ENCODE measurements around the gene FRZB.
"Not testable (repeated sequence)": the region's sequence is repeated elsewhere in the genome, so short reads cannot be mapped to it uniquely, and the experiment has no call there.

Gene FRZB

GRCh38 chr2:182890773-182891378 lies 24.4 kb upstream of the FRZB start:
- in situ Hi-C loops (cut with MboI; ENCODE audit: low sequenced_read_pairs): no loop called here

- in situ Hi-C loops (cut with MboI; ENCODE audit: low sequenced_read_pairs): no loop called here
These were observed 23.9 kb upstream of the FRZB start for GRCh38 chr2:182890305-182890704.

- in situ Hi-C loops (cut with MboI; ENCODE audit: low sequenced_read_pairs): no loop called here
These were observed 21.4 kb upstream of the FRZB start for GRCh38 chr2:182887753-182888415.

- in situ Hi-C loops (cut with MboI; ENCODE audit: low sequenced_read_pairs): no loop called here
These were observed 20.7 kb upstream of the FRZB start for GRCh38 chr2:182887093-182887492.

- in situ Hi-C loops (cut with MboI; ENCODE audit: low sequenced_read_pairs): no loop called here
These were observed 19.3 kb upstream of the FRZB start for GRCh38 chr2:182885771-182886170.

GRCh38 chr2:182883451-182883850 lies 17.0 kb upstream of the FRZB start:
- in situ Hi-C loops (cut with MboI; ENCODE audit: low sequenced_read_pairs): no loop called here

- in situ Hi-C loops (cut with MboI; ENCODE audit: low sequenced_read_pairs): not testable (repeated sequence)
These were observed 13.7 kb upstream of the FRZB start for GRCh38 chr2:182880100-182880499.

- in situ Hi-C loops (cut with MboI; ENCODE audit: low sequenced_read_pairs): not testable (repeated sequence)
These were observed 10.2 kb upstream of the FRZB start for GRCh38 chr2:182876653-182877052.

- in situ Hi-C loops (cut with MboI; ENCODE audit: low sequenced_read_pairs): no loop called here
These were observed 3.8 kb upstream of the FRZB start for GRCh38 chr2:182870227-182870626.

- in situ Hi-C loops (cut with MboI; ENCODE audit: low sequenced_read_pairs): no loop called here
These were observed 1.8 kb upstream of the FRZB start for GRCh38 chr2:182868054-182868796.

- in situ Hi-C loops (cut with MboI; ENCODE audit: low sequenced_read_pairs): no loop called here
These were observed 1.1 kb upstream of the FRZB start for GRCh38 chr2:182867426-182868053.

- in situ Hi-C loops (cut with MboI; ENCODE audit: low sequenced_read_pairs): no loop called here
These were observed 359 bp downstream of the FRZB start for GRCh38 chr2:182866095-182866460.

GRCh38 chr2:182864949-182865570 lies 1.4 kb downstream of the FRZB start:
- in situ Hi-C loops (cut with MboI; ENCODE audit: low sequenced_read_pairs): no loop called here

GRCh38 chr2:182863642-182864041 lies 2.8 kb downstream of the FRZB start:
- in situ Hi-C loops (cut with MboI; ENCODE audit: low sequenced_read_pairs): no loop called here

- in situ Hi-C loops (cut with MboI; ENCODE audit: low sequenced_read_pairs): no loop called here
These were observed 4.3 kb downstream of the FRZB start for GRCh38 chr2:182862091-182862490.

- in situ Hi-C loops (cut with MboI; ENCODE audit: low sequenced_read_pairs): no loop called here
These were observed 5.6 kb downstream of the FRZB start for GRCh38 chr2:182860858-182861257.

GRCh38 chr2:182858671-182859070 lies 7.8 kb downstream of the FRZB start:
- in situ Hi-C loops (cut with MboI; ENCODE audit: low sequenced_read_pairs): no loop called here

- in situ Hi-C loops (cut with MboI; ENCODE audit: low sequenced_read_pairs): no loop called here
These were observed 11.1 kb downstream of the FRZB start for GRCh38 chr2:182855376-182855775.

GRCh38 chr2:182854375-182855105 lies 11.9 kb downstream of the FRZB start:
- in situ Hi-C loops (cut with MboI; ENCODE audit: low sequenced_read_pairs): no loop called here

- in situ Hi-C loops (cut with MboI; ENCODE audit: low sequenced_read_pairs): no loop called here
These were observed 13.6 kb downstream of the FRZB start for GRCh38 chr2:182852801-182853200.

GRCh38 chr2:182852090-182852489 lies 14.3 kb downstream of the FRZB start:
- in situ Hi-C loops (cut with MboI; ENCODE audit: low sequenced_read_pairs): no loop called here
